MCF 10A (cell line): ENCODE data around the gene GDPD2. TPM values are rescaled to one million over a fixed set of nuclear protein-coding genes. Genes with fewer than 3 reads are reported as not detected.

Experiments used
- BruUV-seq: library from RNA; stranded (reverse); fragments of 400-500 nt; replicated peaks from 2 replicates; lab custom pipeline; 2021; lab: Mats Ljungman, UMichigan
- CTCF ChIA-PET: fragments of 300-600 bp; sonication (Branson Sonifier 250); formaldehyde crosslinking; extraction: SDS; loops from one replicate; lab custom pipeline; 2021; ENCODE audit warnings: antibody characterized with exemption, inconsistent platforms; lab: Yijun Ruan, JAX
- POLR2A ChIA-PET: fragments of 300-600, 350-650 bp; sonication (Branson Sonifier 250); formaldehyde crosslinking; extraction: SDS; loops from one replicate; lab custom pipeline; 2020; ENCODE audit warnings: antibody characterized with exemption, inconsistent platforms; lab: Yijun Ruan, JAX
- DNase-seq: peaks from one replicate; pipeline ENCODE4 v3.0.0-alpha.2; 2018; ENCODE audit not compliant: unreplicated experiment
- H3K27ac Mint-ChIP-seq: one replicate; pipeline ENCODE4 v1.8.0; 2022; ENCODE audit warnings: mild to moderate bottlenecking, low read depth, mixed read lengths; ENCODE audit not compliant: unreplicated experiment
- H3K27me3 Mint-ChIP-seq: one replicate; pipeline ENCODE4 v1.8.0; 2022; ENCODE audit warnings: mixed read lengths; ENCODE audit not compliant: insufficient read depth, unreplicated experiment
- H3K36me3 Mint-ChIP-seq: one replicate; pipeline ENCODE4 v1.8.0; 2022; ENCODE audit warnings: mild to moderate bottlenecking, moderate library complexity, mixed read lengths; ENCODE audit not compliant: insufficient read depth, unreplicated experiment
- H3K4me1 Mint-ChIP-seq: one replicate; pipeline ENCODE4 v1.8.0; 2022; ENCODE audit warnings: mixed read lengths; ENCODE audit not compliant: insufficient read depth, unreplicated experiment
- H3K4me3 Mint-ChIP-seq: one replicate; pipeline ENCODE4 v1.8.0; 2022; ENCODE audit warnings: mild to moderate bottlenecking, moderate library complexity, mixed read lengths; ENCODE audit not compliant: unreplicated experiment
- H3K9me3 Mint-ChIP-seq: one replicate; pipeline ENCODE4 v1.8.0; 2022; ENCODE audit warnings: mixed read lengths; ENCODE audit not compliant: unreplicated experiment
- CTCF ChIP-seq: fragments of 200-600 bp; IDR thresholded peaks from one replicate; pipeline ENCODE4 v1.8.0; 2022; ENCODE audit warnings: antibody characterized with exemption, mild to moderate bottlenecking; ENCODE audit not compliant: unreplicated experiment
- intact Hi-C: fragments of 100-400 bp; cut with micrococcal nuclease; formaldehyde crosslinking; loops from 2 replicates; pipeline ENCODE4 v1.14.1; 2022
- total RNA-seq: library from RNA; stranded (reverse); gene quantifications from 2 replicates; pipeline ENCODE4 v1.2.3, GENCODE V29; 2022

GDPD2 gene
- total RNA-seq, 1 experiment from 2014 or later, result not detected

DNA sequence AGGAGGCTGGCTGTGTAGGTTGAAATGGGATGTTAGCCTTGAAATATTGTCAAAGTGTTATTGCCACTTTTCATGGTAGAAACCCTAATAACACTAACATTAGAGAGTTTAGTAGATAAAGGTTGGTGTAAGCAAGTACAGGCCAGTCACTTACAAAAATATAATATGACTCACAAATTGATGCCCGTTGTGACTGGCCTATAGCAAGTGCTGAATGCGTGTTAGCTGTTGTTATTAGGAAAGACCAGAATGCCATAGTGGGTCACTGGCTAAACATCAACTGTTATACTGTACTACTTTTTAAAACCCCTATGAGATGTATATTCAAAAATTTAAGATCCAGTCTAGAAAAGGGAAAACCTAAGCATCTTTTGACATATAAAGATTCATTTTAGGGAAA lies 20.4 kb upstream of the GDPD2 start:
- no TSS peak for BruUV-seq
- no peak for TF ChIP-seq CTCF
- no peaks in the 10 kb centered on the region for H3K9me3 Mint-ChIP-seq
- DNase-seq, result peak; percentile 6
- peaks cover 26% of the 10 kb centered on the region for H3K27me3 Mint-ChIP-seq
- H3K27ac Mint-ChIP-seq, result no peak overlapping the region
- no peaks in the 10 kb centered on the region for H3K36me3 Mint-ChIP-seq
- H3K4me3 Mint-ChIP-seq, result no peak overlapping the region
- ChIA-PET POLR2A (interaction anchor here (1.2 kb wide), 1 partner anchor 32 kb away, joined by 3 read pairs; no protein-coding TSS in a partner anchor), CTCF (interaction anchor here (0.8 to 1.7 kb wide), 3 partner anchors 29 to 204 kb away, joined by 3 to 5 read pairs (median 4); no protein-coding TSS in a partner anchor)
- intact Hi-C loops, result no loop called here
- H3K4me1 Mint-ChIP-seq, result no peaks in the 10 kb centered on the region

DNA sequence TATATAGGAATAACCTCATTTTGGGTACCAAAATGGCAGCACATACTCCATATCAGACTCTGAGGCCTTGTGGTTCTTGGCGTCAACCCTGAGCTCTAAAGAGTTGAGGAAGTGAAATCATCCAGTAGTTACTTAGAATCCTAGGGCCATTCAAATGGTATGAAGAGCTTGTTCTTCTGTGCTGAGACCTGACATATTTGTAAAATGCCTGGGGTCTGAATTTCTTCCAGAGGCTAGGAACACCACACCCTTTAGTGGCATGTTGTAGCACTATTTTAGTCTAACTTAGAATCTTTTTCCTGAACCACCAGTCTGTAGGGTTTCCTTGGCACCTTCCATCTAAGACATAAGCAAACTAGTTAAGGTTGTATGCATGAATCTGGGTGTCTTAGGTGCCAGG lies 18.1 kb upstream of the GDPD2 start:
- POLR2A ChIA-PET, result no interaction called here
- CTCF ChIA-PET, result no interaction called here
- Mint-ChIP-seq H3K27ac (no peak overlapping the region), H3K27me3 (peaks cover 37% of the 10 kb centered on the region), H3K4me1 (no peaks in the 10 kb centered on the region), H3K4me3 (no peak overlapping the region), H3K36me3 (no peaks in the 10 kb centered on the region), H3K9me3 (no peaks in the 10 kb centered on the region)
- no peak for DNase-seq
- no TSS peak for BruUV-seq
- no peak for TF ChIP-seq CTCF
- intact Hi-C loops, result no loop called here

DNA sequence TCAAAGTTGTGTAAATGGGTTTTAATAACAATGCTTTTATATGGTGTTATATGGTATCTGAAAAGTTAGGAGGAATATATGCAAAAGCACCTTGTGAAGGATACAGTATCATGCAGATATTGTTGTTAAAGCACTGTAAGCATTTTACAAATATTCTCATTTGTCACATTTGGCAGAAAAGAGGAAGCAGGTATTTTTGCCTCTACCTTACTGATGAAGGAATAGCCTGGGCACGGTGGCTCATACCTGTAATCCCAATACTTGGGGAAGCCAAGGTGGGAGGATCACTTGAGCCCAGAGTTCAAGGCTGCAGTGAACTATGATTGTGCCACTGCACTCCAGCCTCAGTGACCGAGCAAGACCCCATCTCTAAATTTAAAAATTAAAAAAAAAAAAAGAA lies 12.2 kb upstream of the GDPD2 start:
- no TSS peak for BruUV-seq
- H3K27me3 Mint-ChIP-seq, result peaks cover 40% of the 10 kb centered on the region
- no peak overlapping the region for H3K4me3 Mint-ChIP-seq
- no peak for TF ChIP-seq CTCF
- no peak for DNase-seq
- no peaks in the 10 kb centered on the region for H3K9me3 Mint-ChIP-seq
- POLR2A ChIA-PET, result no interaction called here
- CTCF ChIA-PET, result no interaction called here
- H3K36me3 Mint-ChIP-seq, result peaks cover 7% of the 10 kb centered on the region
- intact Hi-C loops, result no loop called here
- H3K27ac Mint-ChIP-seq, result no peak overlapping the region
- no peaks in the 10 kb centered on the region for H3K4me1 Mint-ChIP-seq

GRCh38 chrX:70411475-70411874 lies 11.6 kb upstream of the GDPD2 start:
- CTCF ChIA-PET, result no interaction called here
- Mint-ChIP-seq H3K27ac (no peak overlapping the region), H3K36me3 (peaks cover 7% of the 10 kb centered on the region)

More at GRCh38 chrX:70411475-70411874, 11.6 kb upstream of the GDPD2 start:
- DNase-seq, result no peak
- TF ChIP-seq CTCF, result no peak
- Mint-ChIP-seq H3K9me3 (no peaks in the 10 kb centered on the region), H3K27me3 (peaks cover 34% of the 10 kb centered on the region), H3K4me1 (no peaks in the 10 kb centered on the region), H3K4me3 (no peak overlapping the region)
- intact Hi-C loops, result no loop called here
- POLR2A ChIA-PET, result no interaction called here
- no TSS peak for BruUV-seq
